Activated CD8-positive, alpha-beta memory T cell treated with anti-CD3 and anti-CD28 coated beads, Interleukin-2, amount 50 U/mL, for 4 hours (primary cell): ENCODE results near the gene TMEM125.

Experiments
- DNase-seq: peaks from one replicate; pipeline ENCODE4 v3.0.0-alpha.2; 2020

Gene TMEM125

DNA sequence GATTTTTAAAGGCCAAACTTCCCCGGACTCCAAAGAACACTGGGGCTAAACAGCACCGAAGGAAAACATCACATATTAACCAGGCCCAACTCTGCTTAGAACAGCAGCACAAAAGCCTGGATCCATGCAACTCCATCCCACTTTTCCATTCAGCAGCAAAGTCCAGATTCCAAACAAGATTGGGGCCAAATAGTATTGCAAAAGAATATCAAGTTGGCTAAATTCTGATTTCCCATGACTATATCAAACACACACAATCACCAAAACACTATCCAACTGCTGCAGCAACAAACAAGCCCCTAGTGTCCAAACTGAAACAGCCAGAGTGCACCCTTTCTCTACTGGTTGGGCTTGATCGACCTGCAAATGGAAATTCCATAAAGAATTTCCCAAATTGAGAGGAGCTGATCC is 19.4 kb upstream of the TMEM125 start:
- no peak for DNase-seq

DNA sequence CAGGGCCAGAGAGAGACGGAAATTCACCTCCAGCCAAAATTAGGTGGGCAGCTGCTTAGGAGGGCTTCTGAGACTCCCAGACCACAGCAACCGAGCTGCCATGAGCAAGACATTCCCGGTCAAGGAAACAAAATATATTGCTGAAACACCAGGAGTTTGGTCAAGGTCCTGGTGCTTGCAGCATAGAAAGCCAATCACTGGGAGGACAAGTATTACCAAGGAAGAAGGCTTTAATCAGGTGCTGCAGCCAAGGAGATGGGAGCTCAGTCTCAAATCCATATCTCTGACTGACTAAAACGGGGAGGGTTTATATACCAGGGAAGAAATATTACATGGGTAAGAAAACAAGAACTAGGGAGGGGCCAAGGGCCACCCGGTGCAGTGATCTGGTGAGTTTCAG is 18.8 kb upstream of the TMEM125 start:
- no peak for DNase-seq

DNA sequence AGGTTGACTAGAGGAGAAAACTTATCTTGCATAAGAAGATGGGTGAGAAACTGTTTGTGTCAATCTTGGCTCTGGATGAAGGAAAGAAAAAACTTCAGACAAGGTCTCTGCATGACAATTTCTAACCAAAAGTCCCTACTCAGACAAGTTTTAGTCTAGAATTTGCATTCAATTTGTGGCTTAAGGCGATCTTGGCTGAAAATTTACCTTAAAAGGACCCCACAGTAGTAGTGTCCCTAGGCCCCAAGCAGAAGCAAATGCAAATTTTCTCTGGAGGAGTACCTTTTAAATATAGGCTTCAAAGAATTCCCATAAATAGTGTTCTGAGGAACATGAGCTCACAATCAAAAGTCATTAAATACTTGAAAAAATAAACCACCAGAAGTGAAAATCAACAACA is 17.6 kb upstream of the TMEM125 start:
- DNase-seq, result no peak

DNA sequence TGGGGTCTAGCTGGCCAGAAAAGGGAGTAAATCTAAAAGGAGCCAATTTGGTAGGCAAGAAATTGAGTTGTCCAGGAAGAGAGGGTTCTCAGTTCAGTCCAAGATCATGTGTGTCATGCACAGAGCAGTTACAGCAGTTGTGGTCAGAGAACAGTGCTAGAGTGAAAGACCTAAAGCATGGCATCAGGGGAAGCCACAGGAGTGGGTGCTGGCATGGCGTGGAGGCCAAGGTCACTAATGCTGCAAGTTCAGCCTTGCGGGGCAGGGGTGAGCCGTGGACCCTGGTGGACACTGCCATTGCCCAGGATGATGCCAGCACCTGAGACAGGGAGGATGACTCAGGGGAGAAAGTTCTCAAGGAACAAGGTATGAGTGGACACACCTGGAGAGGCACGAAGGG is 16.6 kb upstream of the TMEM125 start:
- no peak for DNase-seq

DNA sequence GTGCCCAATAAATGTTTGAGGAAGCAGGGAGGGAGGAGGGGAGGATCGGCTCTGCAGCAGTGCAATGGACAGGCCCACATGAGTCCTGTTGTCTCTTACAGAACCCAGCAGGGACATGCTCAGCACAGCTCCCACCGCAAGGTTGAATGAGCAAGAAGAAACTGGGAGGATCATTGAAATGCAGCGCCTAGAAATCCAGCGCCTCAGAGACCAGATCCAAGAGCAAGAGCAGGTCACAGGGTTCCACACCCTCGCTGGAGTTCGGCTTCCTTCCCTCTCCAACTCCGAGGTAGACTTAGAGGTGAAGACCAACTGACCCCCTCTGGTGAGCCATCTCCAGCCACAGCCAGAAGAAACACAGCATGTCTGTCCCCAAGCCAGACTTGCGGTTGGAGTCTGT is 15.9 kb upstream of the TMEM125 start:
- DNase-seq, result no peak

DNA sequence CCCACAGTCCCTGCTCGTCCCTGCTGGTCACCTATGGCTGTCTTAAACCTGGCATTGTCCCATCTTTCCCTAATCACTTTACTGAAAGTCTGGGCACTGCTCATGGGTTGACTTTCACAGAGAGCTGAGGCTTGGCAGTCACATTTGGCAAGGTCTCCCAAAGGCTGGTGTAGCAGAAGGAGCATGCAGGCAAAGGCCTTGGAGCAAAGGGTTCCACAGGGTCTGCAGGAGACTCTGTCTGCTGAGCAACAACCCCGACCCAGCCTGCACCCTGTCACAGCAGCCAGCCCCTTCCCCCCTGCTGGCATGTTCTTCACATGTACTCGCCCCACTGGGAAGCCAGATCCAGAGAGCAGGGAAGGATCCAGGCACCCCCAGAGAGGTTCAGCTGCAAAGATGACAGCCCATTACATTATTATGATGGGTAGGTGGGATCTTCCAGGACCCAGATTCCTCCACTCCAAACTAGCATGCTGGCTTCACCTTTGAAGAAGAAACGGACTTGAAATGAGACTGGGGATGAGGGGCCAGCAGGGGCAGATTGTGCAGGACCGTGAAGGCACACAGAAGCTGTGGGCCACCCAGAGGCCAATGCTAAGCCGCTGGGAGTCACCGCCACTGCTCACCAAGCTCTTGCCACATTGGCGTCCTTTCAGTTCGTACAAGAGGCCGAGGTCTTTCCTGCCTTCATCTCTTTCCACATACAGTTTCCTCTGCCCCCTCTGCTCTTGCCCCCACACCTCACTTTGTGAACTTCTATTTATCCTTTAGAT is 14.2 kb upstream of the TMEM125 start:
- no peak for DNase-seq

DNA sequence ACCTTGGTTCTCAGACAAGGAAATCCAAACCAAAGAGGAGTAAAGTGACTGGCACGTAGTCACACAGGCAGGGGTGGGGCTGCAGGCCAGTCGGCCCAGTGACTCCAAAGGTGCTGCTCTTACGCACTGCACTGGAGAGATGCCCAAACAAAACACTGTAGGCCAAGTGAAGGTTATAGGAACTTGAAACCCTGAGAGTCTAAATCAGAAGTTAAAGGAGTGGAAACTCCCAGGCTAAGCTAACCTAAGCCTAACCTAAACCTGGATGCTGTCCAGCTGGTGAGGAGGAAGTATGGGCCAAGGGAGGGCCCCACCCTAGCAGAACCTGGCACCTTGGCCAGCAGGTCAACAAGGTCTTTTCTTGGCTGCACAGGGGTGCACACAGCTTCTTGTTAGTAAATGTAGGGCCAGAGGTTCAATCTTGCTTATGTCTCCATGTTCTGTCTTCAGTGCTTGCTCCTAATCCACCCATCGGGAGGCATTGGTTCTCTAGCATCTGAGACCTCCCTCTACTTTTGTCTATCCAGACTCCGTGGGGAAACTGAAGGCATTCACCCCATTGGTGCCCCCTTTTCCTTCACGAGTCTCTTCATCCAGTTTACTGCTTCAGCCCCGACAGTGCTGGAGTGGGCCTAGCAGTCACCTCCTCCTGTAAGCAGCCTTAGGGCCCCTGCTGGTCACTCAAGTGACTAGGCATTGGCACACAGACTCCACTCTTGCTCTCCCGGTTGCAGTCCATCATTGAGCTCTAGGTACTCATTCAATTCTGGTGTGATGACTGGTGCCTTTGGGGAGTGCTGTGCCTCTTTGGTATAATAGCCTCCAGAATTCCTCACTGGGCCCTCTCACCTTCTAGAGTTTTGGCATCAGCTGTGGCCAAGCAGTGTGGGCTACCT is 12.9 kb upstream of the TMEM125 start:
- no peak for DNase-seq

DNA sequence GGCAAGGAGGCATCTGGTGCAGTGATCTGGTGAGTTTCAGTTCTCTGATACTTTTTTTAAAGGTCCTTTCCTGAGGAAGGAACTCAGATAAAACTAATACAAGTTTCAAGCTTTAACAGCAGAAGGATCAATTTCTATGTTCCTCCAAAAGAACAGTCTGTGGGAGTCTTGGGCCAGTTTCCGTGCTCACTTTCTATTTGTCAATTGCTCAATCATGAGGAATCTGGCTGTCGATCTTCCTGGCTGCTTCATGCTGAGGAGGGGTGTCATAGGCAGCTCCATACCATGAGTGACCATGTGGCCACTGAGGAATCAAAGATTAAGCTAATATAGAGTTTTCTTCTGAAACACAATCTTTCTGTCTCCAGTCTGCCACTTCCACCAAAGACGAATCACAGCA is 11.4 kb upstream of the TMEM125 start:
- no peak for DNase-seq

DNA sequence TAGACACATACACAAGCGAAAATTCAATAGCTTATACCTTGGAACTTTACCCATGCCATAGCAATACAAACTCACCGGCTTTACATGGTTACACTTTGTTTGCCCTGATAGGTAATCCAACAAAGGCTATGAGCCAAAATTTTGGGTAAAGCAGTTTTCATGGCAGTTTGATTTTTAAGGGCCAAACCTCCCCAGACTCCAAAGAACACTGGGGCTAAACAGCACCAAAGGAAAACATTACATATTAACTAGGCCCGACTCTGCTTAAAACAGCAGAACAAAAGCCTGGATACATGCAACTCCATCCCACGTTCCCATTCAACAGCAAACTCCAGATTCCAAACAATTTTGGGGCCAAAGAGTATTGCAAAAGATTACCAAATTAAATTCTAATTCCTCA is 4.4 kb upstream of the TMEM125 start:
- DNase-seq, result no peak

DNA sequence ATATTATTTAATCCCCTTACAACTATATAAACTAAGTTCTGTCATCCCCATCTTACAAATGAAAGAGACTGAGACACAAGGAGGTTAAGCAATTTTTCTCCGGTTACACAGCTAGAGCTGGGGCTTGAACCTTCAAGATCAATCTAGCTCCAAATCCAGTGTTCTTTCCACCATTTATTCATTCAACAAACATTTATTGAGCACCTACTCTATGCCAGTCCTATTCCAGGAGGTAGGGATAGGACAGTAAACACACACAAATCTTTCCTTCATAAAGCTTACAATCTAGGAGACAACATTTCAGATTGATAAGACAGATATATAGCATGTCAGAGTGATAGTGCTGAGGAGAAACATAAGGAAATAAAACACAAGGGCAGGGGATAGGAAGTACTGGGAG is 2.9 kb upstream of the TMEM125 start:
- no peak for DNase-seq

DNA sequence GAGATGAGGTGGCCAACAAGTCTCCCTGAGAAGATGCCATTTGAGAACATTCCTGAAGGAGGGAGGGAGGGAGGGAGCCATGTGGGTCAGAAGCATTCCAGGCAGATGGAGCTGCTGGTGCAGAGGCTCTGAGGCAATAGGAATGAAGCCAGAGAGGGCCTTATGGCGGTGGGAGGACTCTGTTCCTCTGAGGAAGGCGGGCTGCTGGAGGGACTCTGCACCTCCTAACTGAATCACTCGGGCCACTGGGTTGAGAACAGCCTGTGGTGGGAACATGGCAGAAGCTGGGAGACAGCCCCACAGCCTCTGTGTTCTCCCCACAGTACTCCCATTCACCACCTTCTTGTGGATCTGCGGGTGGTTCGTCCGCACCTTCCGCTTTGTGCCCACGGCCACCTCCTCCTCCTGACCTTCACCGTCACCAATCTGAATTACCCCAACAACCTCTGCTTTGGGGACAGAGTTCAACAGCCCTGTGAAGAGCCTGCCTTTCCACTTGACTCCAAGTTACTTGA is 2.4 kb upstream of the TMEM125 start:
- DNase-seq, result no peak

DNA sequence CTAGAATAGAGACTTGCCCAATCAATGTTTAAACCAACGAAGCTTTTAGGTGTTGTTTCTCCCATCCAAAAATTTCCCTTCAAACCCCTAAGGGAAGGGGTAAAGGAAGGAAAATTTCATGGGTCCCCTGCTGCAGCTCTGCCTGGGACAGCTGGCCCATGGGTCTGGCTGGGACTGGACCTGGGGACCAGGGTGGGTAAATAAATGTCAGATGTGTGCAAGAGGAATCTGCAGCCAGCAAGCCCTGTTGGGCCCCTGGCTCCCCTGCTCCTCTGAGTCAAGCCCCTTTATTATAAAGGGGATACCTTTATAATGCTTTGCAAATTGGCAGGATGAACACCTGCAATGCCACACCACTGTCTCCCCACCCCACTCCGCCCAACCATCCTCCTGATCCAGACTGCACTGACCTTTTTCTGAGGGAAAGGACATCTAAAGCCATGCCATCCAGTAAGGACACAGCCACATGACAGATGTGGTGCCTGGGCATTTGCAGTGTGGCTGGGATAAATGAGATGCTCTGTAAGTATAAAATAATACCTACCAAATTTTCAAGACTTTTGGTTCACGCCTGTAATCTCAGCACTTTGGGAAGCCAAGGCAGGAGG is 1.9 kb upstream of the TMEM125 start:
- no peak for DNase-seq

DNA sequence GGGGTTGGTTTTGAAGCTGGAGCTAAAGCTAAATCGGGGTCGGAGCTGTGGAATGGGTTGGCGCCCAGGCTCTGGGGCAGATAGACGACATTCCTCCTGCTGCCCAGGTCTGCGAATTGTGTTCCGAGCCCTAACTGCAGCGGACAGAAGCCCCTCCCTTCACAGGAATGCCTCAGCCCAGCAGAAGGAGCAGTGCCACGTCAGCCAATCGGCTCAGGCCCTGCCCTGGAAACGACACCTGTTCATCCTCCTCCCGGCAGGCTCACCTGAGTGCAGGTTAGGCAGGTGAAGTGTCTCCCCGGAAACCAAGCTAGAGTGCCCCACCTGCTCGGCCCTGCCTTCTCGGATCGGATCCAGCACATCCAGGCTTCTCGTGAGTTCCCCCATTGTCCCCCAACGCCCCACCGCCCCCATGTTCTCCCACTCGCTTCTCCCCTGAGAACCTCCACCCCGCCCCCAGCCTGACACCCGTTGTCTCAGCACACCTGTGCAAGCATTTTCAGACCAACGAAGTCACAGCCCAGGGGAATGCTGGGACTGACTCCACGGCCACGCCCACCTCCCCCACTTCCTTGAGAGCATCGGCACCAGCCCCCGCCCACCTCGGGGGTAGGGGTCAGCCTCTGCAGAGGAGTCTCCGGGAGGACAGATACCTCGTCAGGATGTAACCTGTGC is 775 bp downstream of the TMEM125 start:
- DNase-seq, result no peak

DNA sequence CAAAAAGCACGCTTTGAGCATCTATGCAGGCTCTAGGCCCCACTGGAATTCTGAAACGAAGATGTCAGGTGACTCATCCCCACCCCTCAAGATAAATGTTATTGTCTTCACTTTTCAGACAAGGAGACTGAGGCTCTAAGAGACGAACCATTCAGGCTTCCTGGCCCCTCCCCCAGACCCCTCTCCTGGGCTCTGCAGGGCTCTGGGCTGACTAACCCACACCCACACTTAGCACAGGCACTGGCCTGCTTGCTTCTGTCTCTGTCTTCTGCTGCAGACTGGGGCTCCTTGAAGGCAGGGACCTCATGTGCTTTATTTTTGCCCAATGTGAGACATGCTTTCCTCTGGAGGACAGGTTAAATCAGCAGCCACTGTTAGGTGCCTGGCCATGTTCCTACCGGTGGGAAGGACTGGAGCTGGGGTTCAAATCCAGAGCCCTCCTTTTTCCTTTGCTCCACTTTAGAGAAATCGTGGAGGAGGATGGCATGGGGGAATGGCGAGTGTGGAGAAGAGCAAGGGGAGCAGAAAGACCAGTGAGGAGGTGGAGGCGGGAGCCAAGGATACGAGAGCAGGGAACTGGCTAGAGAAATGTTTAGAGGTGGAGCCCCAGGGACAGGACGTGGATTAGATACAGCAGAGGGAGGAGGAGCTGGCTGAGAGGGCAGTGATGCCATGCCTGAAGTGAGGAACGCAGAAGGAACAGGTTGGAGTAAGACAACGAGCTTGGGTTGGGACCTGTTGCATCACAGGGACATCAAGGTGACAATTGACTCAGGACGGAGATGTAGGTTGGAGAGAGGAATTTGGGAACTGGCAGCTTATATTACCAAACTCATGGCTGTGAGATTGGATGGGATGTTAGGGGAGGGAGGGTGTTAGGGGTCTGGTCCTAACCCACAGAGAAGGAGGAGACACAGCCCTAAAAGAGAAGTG is 1.7 kb downstream of the TMEM125 start:
- no peak for DNase-seq

DNA sequence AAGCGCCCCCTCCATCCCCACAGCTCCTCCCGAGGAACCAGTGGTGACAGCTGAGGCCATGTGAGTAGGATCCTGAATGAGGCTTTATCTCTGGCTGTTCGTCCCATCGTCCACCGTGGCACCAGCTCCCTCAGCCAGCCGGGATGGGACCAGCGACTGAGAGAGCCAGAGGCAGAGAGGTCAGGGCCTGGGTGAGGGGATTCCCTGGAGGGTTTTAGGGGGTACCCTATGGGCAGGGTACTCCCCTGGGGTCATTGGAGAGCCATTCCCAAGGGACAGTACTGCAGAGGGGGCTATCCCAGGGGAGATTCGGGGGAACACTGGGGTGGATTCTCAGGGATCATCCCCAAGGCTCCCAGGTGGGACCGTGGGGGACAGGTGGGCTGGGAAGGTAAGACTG is 2.4 kb downstream of the TMEM125 start:
- no peak for DNase-seq

DNA sequence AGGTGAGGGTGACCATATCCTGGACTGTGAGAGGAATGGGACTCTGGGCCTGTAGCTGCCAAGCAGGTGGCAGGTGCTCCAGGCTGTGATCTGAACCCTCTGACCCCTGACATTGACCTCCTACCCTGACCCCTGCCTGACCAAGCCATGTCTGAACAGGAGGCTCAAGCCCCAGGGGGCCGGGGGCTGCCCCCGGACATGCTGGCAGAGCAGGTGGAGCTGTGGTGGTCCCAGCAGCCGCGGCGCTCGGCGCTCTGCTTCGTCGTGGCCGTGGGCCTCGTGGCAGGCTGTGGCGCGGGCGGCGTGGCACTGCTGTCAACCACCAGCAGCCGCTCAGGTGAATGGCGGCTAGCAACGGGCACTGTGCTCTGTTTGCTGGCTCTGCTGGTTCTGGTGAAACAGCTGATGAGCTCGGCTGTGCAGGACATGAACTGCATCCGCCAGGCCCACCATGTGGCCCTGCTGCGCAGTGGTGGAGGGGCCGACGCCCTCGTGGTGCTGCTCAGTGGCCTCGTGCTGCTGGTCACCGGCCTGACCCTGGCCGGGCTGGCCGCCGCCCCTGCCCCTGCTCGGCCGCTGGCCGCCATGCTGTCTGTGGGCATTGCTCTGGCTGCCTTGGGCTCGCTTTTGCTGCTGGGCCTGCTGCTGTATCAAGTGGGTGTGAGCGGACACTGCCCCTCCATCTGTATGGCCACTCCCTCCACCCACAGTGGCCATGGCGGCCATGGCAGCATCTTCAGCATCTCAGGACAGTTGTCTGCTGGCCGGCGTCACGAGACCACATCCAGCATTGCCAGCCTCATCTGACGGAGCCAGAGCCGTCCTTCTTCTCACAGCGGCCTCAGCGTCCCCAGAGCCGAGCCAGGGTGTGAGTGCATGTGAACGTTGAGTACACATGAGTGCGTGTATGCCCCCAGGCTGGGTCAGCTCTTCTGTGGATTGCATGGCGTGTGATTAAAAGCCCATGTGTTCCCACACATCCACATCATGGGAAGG is 3.1 kb downstream of the TMEM125 start:
- no peak for DNase-seq

DNA sequence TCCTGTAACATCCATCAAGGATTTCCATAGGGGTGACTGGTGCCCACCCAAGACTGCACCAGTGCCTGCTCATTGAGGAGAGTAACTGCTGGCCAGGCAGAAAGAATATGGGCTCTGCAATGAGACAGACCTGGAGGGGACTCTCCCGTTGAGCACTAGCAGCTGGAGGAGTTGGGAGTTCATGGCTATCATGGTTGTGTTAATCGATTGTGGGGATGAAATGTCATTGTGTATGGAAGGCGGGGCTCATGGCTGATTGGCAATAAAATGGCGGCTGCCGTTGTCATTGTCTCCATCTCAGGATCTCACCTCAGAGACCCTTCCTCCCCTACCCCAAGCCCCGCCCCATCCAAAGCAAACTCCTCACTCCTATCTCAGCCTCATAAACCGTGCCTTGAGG is 3.9 kb downstream of the TMEM125 start:
- DNase-seq, result no peak

DNA sequence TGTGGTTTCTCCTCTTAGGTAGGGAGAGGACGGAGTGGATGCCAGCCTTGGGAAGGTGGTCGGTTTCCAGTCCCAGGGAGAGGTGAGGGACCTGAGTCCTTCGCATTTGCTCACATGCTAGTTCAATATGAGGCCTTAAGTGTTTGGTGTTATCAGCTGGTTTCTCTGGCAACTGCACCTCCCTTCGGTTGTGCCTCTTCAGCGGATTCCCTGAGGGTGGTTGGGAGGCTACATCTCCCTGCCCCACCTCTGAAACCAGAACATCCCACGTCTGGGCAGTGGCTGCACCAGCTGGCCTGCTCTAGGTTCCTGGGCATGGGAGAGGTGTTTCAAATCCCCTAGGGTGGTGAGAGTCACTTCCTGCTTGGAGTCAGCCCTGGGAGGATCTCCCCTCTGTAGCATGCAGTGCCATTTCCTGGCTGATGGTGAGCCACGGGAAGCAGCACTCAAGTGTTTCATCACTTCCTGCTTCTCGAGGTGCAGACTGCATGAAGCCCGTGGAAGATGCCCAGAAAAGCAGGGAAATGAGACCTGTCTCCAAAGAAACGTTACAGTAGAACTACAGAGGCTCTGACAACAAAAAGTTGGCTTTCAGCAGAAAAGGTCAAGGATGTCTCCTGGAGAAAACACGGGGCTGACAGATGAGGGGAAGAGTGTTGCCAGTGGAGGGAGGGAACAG is 4.5 kb downstream of the TMEM125 start:
- no peak for DNase-seq

DNA sequence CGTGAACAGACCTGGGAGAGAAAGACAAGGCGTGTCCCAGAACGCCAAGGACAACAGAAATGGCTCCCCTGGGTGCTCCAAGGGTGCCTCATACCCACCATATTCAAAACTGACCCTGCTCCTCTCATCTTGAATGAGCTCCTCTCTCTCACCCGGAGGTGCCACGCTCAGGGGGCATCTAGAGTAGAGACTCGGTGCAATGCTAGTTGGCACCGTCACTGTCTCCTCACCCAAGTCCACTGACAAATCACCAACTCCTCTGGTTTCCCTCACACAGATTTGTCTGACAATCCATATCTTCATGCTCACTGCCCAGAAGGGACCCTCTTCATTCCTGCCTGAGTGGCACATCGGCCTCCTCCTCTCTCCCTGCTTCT is 5.0 kb downstream of the TMEM125 start:
- no peak for DNase-seq
